ENCODE measurements around the gene GRIN2A. TPM values are rescaled to one million over a fixed set of nuclear protein-coding genes. Genes with fewer than 3 reads are reported as not detected.

GRIN2A gene
- total and polyA plus RNA-seq, 2 experiments from 2014 or later: not detected

- H3K9ac ChIP-seq: no peak overlapping the region
- no peaks in the 10 kb centered on the region for H3K79me2 ChIP-seq (ENCODE audit: insufficient read depth)
- no peaks in the 10 kb centered on the region for H3K9me2 ChIP-seq (ENCODE audit: insufficient read depth)
- no peaks in the 10 kb centered on the region for H3F3A ChIP-seq (ENCODE audit: insufficient read depth)
- no peak overlapping the region for H3K27ac ChIP-seq
- no peaks in the 10 kb centered on the region for H3K4me1 ChIP-seq (ENCODE audit: insufficient read depth)
- no peak overlapping the region for H2AFZ ChIP-seq
- no peaks in the 10 kb centered on the region for H3K27me3 ChIP-seq (replicated peaks; ENCODE audit: insufficient read depth)
- 2% methylated on average over 3 of the region's 3 CpGs for WGBS, 2 experiments (ENCODE audit: low coverage in 1 of 2, low lambda C conversion rate in 2 of 2, missing lambda C conversion rate in 2 of 2)
- TF ChIP-seq EZH2phosphoT487 (IDR thresholded peaks at IDR 0.05; ENCODE audit: insufficient read depth, low read depth): no peak
- TF ChIP-seq EZH2 (IDR thresholded peaks at IDR 0.05; ENCODE audit: insufficient read depth, poor library complexity, severe bottlenecking): no peak
- H3K36me3 ChIP-seq (ENCODE audit: low read depth): no peaks in the 10 kb centered on the region
- no peak for DNase-seq
- H3K4me3 ChIP-seq: no peak overlapping the region
- no peaks in the 10 kb centered on the region for H4K20me1 ChIP-seq (ENCODE audit: insufficient read depth)
- in situ Hi-C loops (cut with MboI): no loop called here
- no peaks in the 10 kb centered on the region for H3K9me3 ChIP-seq (ENCODE audit: low read depth)
- no peak overlapping the region for H3K4me2 ChIP-seq (ENCODE audit: unreplicated experiment)
These were observed 51.7 kb downstream of the GRIN2A start for GRCh38 chr16:10130538-10130937.

- Histone ChIP-seq H3K4me2 (ENCODE audit: unreplicated experiment) (no peak overlapping the region), H3K27me3 (replicated peaks; ENCODE audit: insufficient read depth) (no peaks in the 10 kb centered on the region), H2AFZ (no peak overlapping the region), H3K27ac (no peak overlapping the region), H3K4me1 (ENCODE audit: insufficient read depth) (no peaks in the 10 kb centered on the region), H3K9ac (no peak overlapping the region), H3K4me3 (no peak overlapping the region), H3K79me2 (ENCODE audit: insufficient read depth) (no peaks in the 10 kb centered on the region), H3F3A (ENCODE audit: insufficient read depth) (no peaks in the 10 kb centered on the region), H3K9me3 (ENCODE audit: low read depth) (no peaks in the 10 kb centered on the region), H3K9me2 (ENCODE audit: insufficient read depth) (no peaks in the 10 kb centered on the region), H4K20me1 (ENCODE audit: insufficient read depth) (no peaks in the 10 kb centered on the region), H3K36me3 (ENCODE audit: low read depth) (no peaks in the 10 kb centered on the region)
- in situ Hi-C loops (cut with MboI): no loop called here
- DNase-seq: no peak
- WGBS, 2 experiments (ENCODE audit: low coverage in 1 of 2, low lambda C conversion rate in 2 of 2, missing lambda C conversion rate in 2 of 2): 19 to 21% methylated on average over 9 of the region's 9 CpGs
- TF ChIP-seq EZH2 (IDR thresholded peaks at IDR 0.05; ENCODE audit: insufficient read depth, poor library complexity, severe bottlenecking) (no peak), EZH2phosphoT487 (IDR thresholded peaks at IDR 0.05; ENCODE audit: insufficient read depth, low read depth) (no peak)
These were observed 53.6 kb downstream of the GRIN2A start for GRCh38 chr16:10128397-10129258.

- Histone ChIP-seq H3K9me2 (ENCODE audit: insufficient read depth) (no peaks in the 10 kb centered on the region), H3F3A (ENCODE audit: insufficient read depth) (no peaks in the 10 kb centered on the region), H3K27me3 (replicated peaks; ENCODE audit: insufficient read depth) (no peaks in the 10 kb centered on the region), H4K20me1 (ENCODE audit: insufficient read depth) (no peaks in the 10 kb centered on the region), H3K79me2 (ENCODE audit: insufficient read depth) (no peaks in the 10 kb centered on the region), H3K4me2 (ENCODE audit: unreplicated experiment) (no peak overlapping the region), H3K4me1 (ENCODE audit: insufficient read depth) (no peaks in the 10 kb centered on the region), H3K9ac (no peak overlapping the region), H3K27ac (no peak overlapping the region), H3K9me3 (ENCODE audit: low read depth) (no peaks in the 10 kb centered on the region), H2AFZ (no peak overlapping the region), H3K4me3 (no peak overlapping the region), H3K36me3 (ENCODE audit: low read depth) (no peaks in the 10 kb centered on the region)
- TF ChIP-seq EZH2 (IDR thresholded peaks at IDR 0.05; ENCODE audit: insufficient read depth, poor library complexity, severe bottlenecking) (no peak), EZH2phosphoT487 (IDR thresholded peaks at IDR 0.05; ENCODE audit: insufficient read depth, low read depth) (no peak)
- 3 to 8% methylated on average over 3 of the region's 3 CpGs for WGBS, 2 experiments (ENCODE audit: low coverage in 1 of 2, low lambda C conversion rate in 2 of 2, missing lambda C conversion rate in 2 of 2)
- in situ Hi-C loops (cut with MboI): no loop called here
- DNase-seq: peak; percentile 19
These were observed 55.5 kb downstream of the GRIN2A start for GRCh38 chr16:10126686-10127085.

- DNase-seq: no peak
- 11 to 23% methylated on average over 5 of the region's 5 CpGs for WGBS, 2 experiments (ENCODE audit: low coverage in 1 of 2, low lambda C conversion rate in 2 of 2, missing lambda C conversion rate in 2 of 2)
These were observed 59.1 kb downstream of the GRIN2A start for GRCh38 chr16:10123141-10123540.

More at GRCh38 chr16:10123141-10123540, 59.1 kb downstream of the GRIN2A start:
- in situ Hi-C loops (cut with MboI): no loop called here
- Histone ChIP-seq H3K4me2 (ENCODE audit: unreplicated experiment) (no peak overlapping the region), H3K9me2 (ENCODE audit: insufficient read depth) (no peaks in the 10 kb centered on the region), H3K27ac (no peak overlapping the region), H3K79me2 (ENCODE audit: insufficient read depth) (no peaks in the 10 kb centered on the region), H3K9me3 (ENCODE audit: low read depth) (no peaks in the 10 kb centered on the region), H3F3A (ENCODE audit: insufficient read depth) (no peaks in the 10 kb centered on the region), H3K9ac (no peak overlapping the region), H3K36me3 (ENCODE audit: low read depth) (no peaks in the 10 kb centered on the region), H3K4me3 (no peak overlapping the region), H3K27me3 (replicated peaks; ENCODE audit: insufficient read depth) (no peaks in the 10 kb centered on the region), H2AFZ (no peak overlapping the region), H3K4me1 (ENCODE audit: insufficient read depth) (no peaks in the 10 kb centered on the region), H4K20me1 (ENCODE audit: insufficient read depth) (no peaks in the 10 kb centered on the region)
- TF ChIP-seq EZH2phosphoT487 (IDR thresholded peaks at IDR 0.05; ENCODE audit: insufficient read depth, low read depth) (no peak), EZH2 (IDR thresholded peaks at IDR 0.05; ENCODE audit: insufficient read depth, poor library complexity, severe bottlenecking) (no peak)

All from GM23248 (cell line).